ENCODE results near the gene MTNR1A.

DNA sequence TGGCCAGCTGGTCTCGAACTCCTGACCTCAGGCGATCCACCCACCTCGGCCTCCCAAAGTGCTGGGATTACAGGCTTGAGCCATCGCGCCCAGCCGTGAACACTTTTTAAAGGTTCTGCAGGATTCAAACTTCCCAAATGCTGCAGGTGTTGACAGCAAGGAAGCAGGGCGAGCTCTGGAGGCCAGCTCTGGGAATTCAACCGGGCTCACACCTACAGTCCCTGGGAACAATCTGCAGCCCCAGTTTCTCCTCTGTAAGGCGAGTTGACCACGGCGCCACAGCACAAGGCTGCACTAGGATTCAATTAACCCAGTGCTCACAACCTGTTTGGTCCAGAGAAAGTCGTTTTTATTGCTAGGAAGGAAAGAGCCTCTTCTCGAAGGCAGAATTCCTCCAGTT, 1.6 kb downstream of the MTNR1A start:
- TF ChIP-seq, protein P1, sequence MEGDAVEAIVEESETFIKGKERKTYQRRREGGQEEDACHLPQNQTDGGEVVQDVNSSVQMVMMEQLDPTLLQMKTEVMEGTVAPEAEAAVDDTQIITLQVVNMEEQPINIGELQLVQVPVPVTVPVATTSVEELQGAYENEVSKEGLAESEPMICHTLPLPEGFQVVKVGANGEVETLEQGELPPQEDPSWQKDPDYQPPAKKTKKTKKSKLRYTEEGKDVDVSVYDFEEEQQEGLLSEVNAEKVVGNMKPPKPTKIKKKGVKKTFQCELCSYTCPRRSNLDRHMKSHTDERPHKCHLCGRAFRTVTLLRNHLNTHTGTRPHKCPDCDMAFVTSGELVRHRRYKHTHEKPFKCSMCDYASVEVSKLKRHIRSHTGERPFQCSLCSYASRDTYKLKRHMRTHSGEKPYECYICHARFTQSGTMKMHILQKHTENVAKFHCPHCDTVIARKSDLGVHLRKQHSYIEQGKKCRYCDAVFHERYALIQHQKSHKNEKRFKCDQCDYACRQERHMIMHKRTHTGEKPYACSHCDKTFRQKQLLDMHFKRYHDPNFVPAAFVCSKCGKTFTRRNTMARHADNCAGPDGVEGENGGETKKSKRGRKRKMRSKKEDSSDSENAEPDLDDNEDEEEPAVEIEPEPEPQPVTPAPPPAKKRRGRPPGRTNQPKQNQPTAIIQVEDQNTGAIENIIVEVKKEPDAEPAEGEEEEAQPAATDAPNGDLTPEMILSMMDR (IDR thresholded peaks at IDR 0.05), result no peak
- TF ChIP-seq POLR2A (IDR thresholded peaks at IDR 0.05), result no peak

Data from thyroid gland (tissue), 4 donors.